CD14-positive monocyte (primary cell): ENCODE measurements around the gene ZC3H11A. TPM values are rescaled to one million over a fixed set of nuclear protein-coding genes. Genes with fewer than 3 reads are reported as not detected.
A peak's percentile ranks its signal among the peaks of the same experiment; 100 is the strongest.
"Not testable (repeated sequence)": the region's sequence is repeated elsewhere in the genome, so short reads cannot be mapped to it uniquely, and the experiment has no call there.

Experiments used
- DNase-seq, 3 donors: peaks; one replicate each; pipeline ENCODE4 v3.0.0-alpha.2; 2011 to 2022
- H2AFZ ChIP-seq: 2 replicates; pipeline ENCODE4 v1.6.0; 2012; ENCODE audit warnings: mild to moderate bottlenecking, low read depth, low read length, inconsistent platforms; ENCODE audit not compliant: insufficient read depth, poor library complexity, severe bottlenecking
- H3K27ac ChIP-seq, 2 donors: 1 replicate in 1 of 2; 2 replicates in 1 of 2; pipeline ENCODE4 v1.5.1; 2012 to 2013; ENCODE audit warnings: low read length in 2 of 2, control low read depth in 1 of 2, inconsistent platforms in 1 of 2, low read depth in 1 of 2, mild to moderate bottlenecking in 1 of 2
- H3K27me3 ChIP-seq, 2 donors: one replicate each; pipeline versions ENCODE4 v1.6.0 to v1.6.1; 2011 to 2013; ENCODE audit warnings: low read length in 2 of 2; ENCODE audit not compliant: control insufficient read depth in 2 of 2, insufficient read depth in 2 of 2
- H3K36me3 ChIP-seq, 2 donors: replicated peaks in 1 of 2; 1 replicate in 1 of 2; 2 replicates in 1 of 2; pipeline versions ENCODE4 v1.5.1 to v1.6.1; 2012 to 2013; ENCODE audit warnings: low read length in 2 of 2, control low read depth in 1 of 2, inconsistent platforms in 1 of 2, mild to moderate bottlenecking in 1 of 2; ENCODE audit not compliant: insufficient read depth in 2 of 2, control insufficient read depth in 1 of 2
- H3K4me1 ChIP-seq, 2 donors: 1 replicate in 1 of 2; 2 replicates in 1 of 2; pipeline versions ENCODE4 v1.5.1 to v1.6.1; 2012 to 2013; ENCODE audit warnings: low read length in 2 of 2, control low read depth in 1 of 2, inconsistent platforms in 1 of 2, mild to moderate bottlenecking in 1 of 2, moderate library complexity in 1 of 2; ENCODE audit not compliant: insufficient read depth in 2 of 2, control insufficient read depth in 1 of 2
- H3K4me2 ChIP-seq: replicated peaks from 2 replicates; pipeline ENCODE3; 2012; ENCODE audit warnings: low read length, moderate library complexity, mild to moderate bottlenecking; ENCODE audit not compliant: poor library complexity, severe bottlenecking; ENCODE audit errors: extremely low read depth
- H3K4me3 ChIP-seq, 3 experiments: fragments of 200-600 bp in 1 of 3; sonication (generic) in 1 of 3; replicated peaks in 1 of 3; 1 replicate in 2 of 3; 2 replicates in 1 of 3; pipeline ENCODE4 v1.5.1; 2011 to 2013; ENCODE audit warnings: low read length in 3 of 3, mild to moderate bottlenecking in 3 of 3, control low read depth in 2 of 3, low read depth in 2 of 3, inconsistent platforms in 1 of 3, moderate library complexity in 1 of 3
- H3K79me2 ChIP-seq: 2 replicates; pipeline ENCODE4 v1.6.0; 2012; ENCODE audit warnings: mild to moderate bottlenecking, control low read depth, inconsistent platforms, low read length, moderate library complexity; ENCODE audit not compliant: insufficient read depth
- H3K9ac ChIP-seq: 2 replicates; pipeline ENCODE4 v1.6.0; 2017; ENCODE audit warnings: low read length, mild to moderate bottlenecking; ENCODE audit not compliant: insufficient read depth, poor library complexity, severe bottlenecking
- H3K9me3 ChIP-seq, 2 donors: replicated peaks in 1 of 2; 1 replicate in 1 of 2; 2 replicates in 1 of 2; pipeline versions ENCODE4 v1.5.1 to v1.6.1; 2012 to 2013; ENCODE audit warnings: low read length in 2 of 2, control low read depth in 1 of 2; ENCODE audit not compliant: control insufficient read depth in 1 of 2, insufficient read depth in 1 of 2
- H4K20me1 ChIP-seq: 2 replicates; pipeline ENCODE4 v1.6.0; 2012; ENCODE audit warnings: mild to moderate bottlenecking, low read length, control low read depth, moderate library complexity; ENCODE audit not compliant: insufficient read depth
- H3K27ac Mint-ChIP-seq, 7 donors: one replicate each; pipeline ENCODE4 v1.8.0; 2020; ENCODE audit warnings: mild to moderate bottlenecking in 7 of 7, mixed read lengths in 7 of 7, moderate library complexity in 6 of 7, inconsistent platforms in 2 of 7
- H3K27me3 Mint-ChIP-seq, 3 donors: one replicate each; pipeline ENCODE4 v1.8.0; 2021 to 2022; ENCODE audit warnings: low read depth in 3 of 3, mild to moderate bottlenecking in 3 of 3, mixed read lengths in 3 of 3, moderate library complexity in 3 of 3, inconsistent platforms in 1 of 3
- H3K36me3 Mint-ChIP-seq, 2 donors: one replicate each; pipeline ENCODE4 v1.8.0; 2020; ENCODE audit warnings: mixed read lengths in 2 of 2, inconsistent platforms in 1 of 2, mild to moderate bottlenecking in 1 of 2
- H3K4me1 Mint-ChIP-seq: one replicate; pipeline ENCODE4 v1.8.0; 2020; ENCODE audit warnings: mild to moderate bottlenecking, mixed read lengths
- H3K4me3 Mint-ChIP-seq, 2 donors: one replicate each; pipeline ENCODE4 v1.8.0; 2020; ENCODE audit warnings: mild to moderate bottlenecking in 2 of 2, mixed read lengths in 2 of 2, moderate library complexity in 1 of 2
- H3K9me3 Mint-ChIP-seq, 7 donors: one replicate each; pipeline ENCODE4 v1.8.0; 2020 to 2022; ENCODE audit warnings: mixed read lengths in 7 of 7, mild to moderate bottlenecking in 6 of 7, moderate library complexity in 6 of 7, inconsistent platforms in 2 of 7
- WGBS: methylation state at CpG from one replicate; pipeline ENCODE4 v1.1.5; 2013; ENCODE audit warnings: missing lambda C conversion rate; ENCODE audit not compliant: insufficient coverage; 5-methylcytosine and 5-hydroxymethylcytosine counted together
- intact Hi-C, 2 donors: fragments of 100-400 bp; cut with micrococcal nuclease; formaldehyde crosslinking; loops; one replicate each; pipeline versions ENCODE4 v1.15.0 to v1.15.1; 2023
- polyA plus RNA-seq, 3 donors: library from polyadenylated mRNA; depleted of rRNA in 1 of 3; unstranded in 2 of 3; stranded (reverse) in 1 of 3; fragments of 300-500 nt in 2 of 3; fragments of >200 nt in 1 of 3; fragmentation: Illumina TruSeq in 2 of 3; gene quantifications; 1 replicate in 2 of 3; 2 replicates in 1 of 3; pipeline ENCODE4 v1.2.3, GENCODE V29; 2012 to 2021
- TF ChIP-seq, protein P1 (sequence below): fragments of 200-600 bp; IDR thresholded peaks from one replicate; pipeline ENCODE4 v1.8.0; 2022; ENCODE audit warnings: antibody characterized with exemption, mild to moderate bottlenecking

ZC3H11A gene
- polyA plus RNA-seq, 3 donors: 17.8 to 59.0 (median 23.2) TPM

DNA sequence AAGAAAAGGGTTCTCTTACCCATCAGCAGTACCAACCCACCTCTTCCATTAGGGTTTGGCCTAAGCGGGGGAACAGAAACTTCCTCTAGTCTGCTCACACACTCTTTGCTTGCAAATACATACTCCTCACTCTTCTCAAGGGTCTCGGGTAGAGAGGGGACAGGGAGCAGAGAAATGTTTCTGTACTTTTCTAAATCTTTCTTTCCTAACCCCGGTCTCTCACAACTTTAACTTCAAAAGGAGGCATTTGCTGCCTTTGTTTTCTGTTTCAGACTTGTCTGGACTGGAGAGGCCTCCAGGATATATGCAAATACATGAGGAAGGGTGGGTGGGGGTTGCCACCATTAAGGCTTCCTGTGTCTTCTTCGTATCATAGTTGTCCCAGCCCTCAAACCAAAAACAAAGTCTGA lies 41.0 kb upstream of the ZC3H11A start:
- H3K4me1 ChIP-seq: no peaks in the 10 kb centered on the region
- intact Hi-C loops: loop anchor here in 1 of 2 donors (10.0 kb wide), 1 partner anchor 60 kb away; no protein-coding TSS in a partner anchor
- H3K27ac ChIP-seq: no peak overlapping the region

DNA sequence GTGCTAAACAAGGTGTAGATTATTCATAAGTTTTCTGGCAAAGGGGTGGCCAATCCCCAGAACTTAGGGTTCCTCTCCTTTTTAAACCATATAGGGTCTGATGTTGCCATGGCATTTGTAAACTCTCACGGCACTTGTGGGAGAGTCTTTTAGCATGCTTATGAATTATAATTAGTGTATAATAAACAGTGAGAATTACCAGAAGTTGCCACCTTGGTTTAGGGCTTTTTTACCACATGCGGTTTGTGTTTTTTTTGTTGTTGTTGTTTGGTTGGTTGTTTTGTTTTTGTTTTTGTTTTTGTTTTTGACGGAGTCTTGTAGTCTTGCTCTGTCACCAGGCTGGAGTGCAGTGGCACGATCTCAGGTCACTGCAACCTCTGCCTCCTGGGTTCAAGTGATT lies 39.4 kb upstream of the ZC3H11A start:
- no CpG with 5 or more reads among the region's 4 CpGs for WGBS
- Histone ChIP-seq H3K27me3 (no peaks in the 10 kb centered on the region), H3K9ac (no peak overlapping the region), H3K4me2 (no peak overlapping the region), H2AFZ (no peak overlapping the region), H3K79me2 (no peaks in the 10 kb centered on the region), H4K20me1 (no peaks in the 10 kb centered on the region), H3K27ac (no peak overlapping the region), H3K9me3 (no peaks in the 10 kb centered on the region), H3K4me1 (no peaks in the 10 kb centered on the region), H3K4me3 (no peak overlapping the region), H3K36me3 (no peaks in the 10 kb centered on the region)
- no peak for DNase-seq
- H3K36me3 Mint-ChIP-seq: no peaks in the 10 kb centered on the region
- H3K27ac Mint-ChIP-seq: no peak overlapping the region
- intact Hi-C loops: loop anchor here in 1 of 2 donors (10.0 kb wide), 1 partner anchor 61 kb away; no protein-coding TSS in a partner anchor
- peaks cover 8% of the 10 kb centered on the region for H3K4me1 Mint-ChIP-seq
- TF ChIP-seq, protein P1, sequence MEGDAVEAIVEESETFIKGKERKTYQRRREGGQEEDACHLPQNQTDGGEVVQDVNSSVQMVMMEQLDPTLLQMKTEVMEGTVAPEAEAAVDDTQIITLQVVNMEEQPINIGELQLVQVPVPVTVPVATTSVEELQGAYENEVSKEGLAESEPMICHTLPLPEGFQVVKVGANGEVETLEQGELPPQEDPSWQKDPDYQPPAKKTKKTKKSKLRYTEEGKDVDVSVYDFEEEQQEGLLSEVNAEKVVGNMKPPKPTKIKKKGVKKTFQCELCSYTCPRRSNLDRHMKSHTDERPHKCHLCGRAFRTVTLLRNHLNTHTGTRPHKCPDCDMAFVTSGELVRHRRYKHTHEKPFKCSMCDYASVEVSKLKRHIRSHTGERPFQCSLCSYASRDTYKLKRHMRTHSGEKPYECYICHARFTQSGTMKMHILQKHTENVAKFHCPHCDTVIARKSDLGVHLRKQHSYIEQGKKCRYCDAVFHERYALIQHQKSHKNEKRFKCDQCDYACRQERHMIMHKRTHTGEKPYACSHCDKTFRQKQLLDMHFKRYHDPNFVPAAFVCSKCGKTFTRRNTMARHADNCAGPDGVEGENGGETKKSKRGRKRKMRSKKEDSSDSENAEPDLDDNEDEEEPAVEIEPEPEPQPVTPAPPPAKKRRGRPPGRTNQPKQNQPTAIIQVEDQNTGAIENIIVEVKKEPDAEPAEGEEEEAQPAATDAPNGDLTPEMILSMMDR: no peak
- H3K4me3 Mint-ChIP-seq: no peak overlapping the region
- no peaks in the 10 kb centered on the region for H3K27me3 Mint-ChIP-seq
- H3K9me3 Mint-ChIP-seq: peaks cover 0 to 1% (median 0%) of the 10 kb centered on the region in 7 donors

More for the DNA sequence above, 41.0 kb upstream of the ZC3H11A start:
- peak overlapping the region; percentile 24 for H2AFZ ChIP-seq
- H3K9me3 Mint-ChIP-seq: peaks cover 0 to 1% (median 0%) of the 10 kb centered on the region in 7 donors
- no CpG with 5 or more reads among the region's 4 CpGs for WGBS
- H3K27me3 ChIP-seq: no peaks in the 10 kb centered on the region
- H3K36me3 ChIP-seq: no peaks in the 10 kb centered on the region
- H3K79me2 ChIP-seq: no peaks in the 10 kb centered on the region
- H3K9me3 ChIP-seq: no peaks in the 10 kb centered on the region
- TF ChIP-seq, protein P1: no peak
- H3K36me3 Mint-ChIP-seq: no peaks in the 10 kb centered on the region
- H3K4me3 ChIP-seq: no peak overlapping the region
- H4K20me1 ChIP-seq: no peaks in the 10 kb centered on the region
- H3K4me3 Mint-ChIP-seq: no peak overlapping the region
- peak overlapping the region in 3 of 7 donors; percentile 13 to 50 (median 38) for H3K27ac Mint-ChIP-seq
- no peak overlapping the region for H3K9ac ChIP-seq
- no peaks in the 10 kb centered on the region for H3K27me3 Mint-ChIP-seq
- peaks cover 8% of the 10 kb centered on the region for H3K4me1 Mint-ChIP-seq
- no peak overlapping the region for H3K4me2 ChIP-seq
- no peak for DNase-seq

DNA sequence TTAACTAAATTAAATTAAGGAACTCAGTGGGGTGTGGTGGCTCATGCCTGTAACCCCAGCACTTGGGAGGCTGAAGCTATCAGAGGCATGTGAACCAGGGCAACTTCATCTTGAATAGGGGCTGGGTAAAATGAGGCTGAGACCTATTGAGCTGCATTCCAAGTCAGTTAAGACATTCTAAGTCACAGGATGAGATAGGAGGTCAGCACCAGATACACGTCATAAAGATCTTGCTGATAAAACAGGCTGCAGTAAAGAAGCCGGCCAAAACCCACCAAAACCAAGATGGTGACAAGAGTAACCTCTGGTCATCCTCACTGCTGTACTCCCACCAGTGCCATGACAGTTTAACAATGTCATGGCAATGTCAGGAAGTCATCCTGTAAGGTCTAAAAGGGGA lies 36.7 kb upstream of the ZC3H11A start:
- intact Hi-C loops: loop anchor here in 1 of 2 donors (10.0 kb wide), 1 partner anchor 64 kb away; no protein-coding TSS in a partner anchor
- not testable (repeated sequence) for H3K4me3 ChIP-seq, H4K20me1 ChIP-seq, H3K27me3 ChIP-seq, DNase-seq, H3K27me3 Mint-ChIP-seq, H3K36me3 ChIP-seq, H3K9ac ChIP-seq, H3K9me3 ChIP-seq, H3K9me3 Mint-ChIP-seq, H2AFZ ChIP-seq, H3K4me1 Mint-ChIP-seq, H3K4me3 Mint-ChIP-seq, H3K36me3 Mint-ChIP-seq, H3K4me1 ChIP-seq, H3K27ac ChIP-seq, H3K79me2 ChIP-seq, H3K4me2 ChIP-seq
- peak overlapping the region in 2 of 7 donors; percentile 63 to 76 for H3K27ac Mint-ChIP-seq
- WGBS: no CpG with 5 or more reads among the region's 2 CpGs
